HG03571 (cell line): ENCODE data around the gene ABCC10.
"Not testable (repeated sequence)": the region's sequence is repeated elsewhere in the genome, so short reads cannot be mapped to it uniquely, and the experiment has no call there.

ENCODE experiments used
- ATAC-seq: cut with Tn5 transposase; IDR thresholded peaks from one replicate; pipeline ENCODE4 v1.9.1; 2021; ENCODE audit not compliant: unreplicated experiment

Gene ABCC10

DNA sequence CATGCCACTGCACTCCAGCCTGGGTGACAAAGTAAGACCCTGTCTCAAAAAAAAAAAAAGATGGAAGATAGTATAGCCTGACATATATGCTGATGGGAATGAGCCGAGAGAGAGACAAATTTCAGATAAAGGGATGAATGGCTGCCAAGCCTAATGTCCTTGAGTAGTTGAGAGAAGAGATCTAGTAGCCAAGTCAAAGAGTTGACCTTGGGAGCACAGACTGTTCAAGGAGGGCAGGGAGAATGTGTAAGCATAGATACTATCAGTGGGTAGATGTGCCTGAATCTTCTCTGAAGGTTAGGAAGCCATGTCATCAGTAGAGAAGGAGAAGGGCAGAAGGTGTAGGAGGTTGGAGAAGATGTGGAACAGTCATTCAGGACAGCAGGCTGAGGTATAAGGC, 20.0 kb upstream of the ABCC10 start:
- ATAC-seq: no peak

DNA sequence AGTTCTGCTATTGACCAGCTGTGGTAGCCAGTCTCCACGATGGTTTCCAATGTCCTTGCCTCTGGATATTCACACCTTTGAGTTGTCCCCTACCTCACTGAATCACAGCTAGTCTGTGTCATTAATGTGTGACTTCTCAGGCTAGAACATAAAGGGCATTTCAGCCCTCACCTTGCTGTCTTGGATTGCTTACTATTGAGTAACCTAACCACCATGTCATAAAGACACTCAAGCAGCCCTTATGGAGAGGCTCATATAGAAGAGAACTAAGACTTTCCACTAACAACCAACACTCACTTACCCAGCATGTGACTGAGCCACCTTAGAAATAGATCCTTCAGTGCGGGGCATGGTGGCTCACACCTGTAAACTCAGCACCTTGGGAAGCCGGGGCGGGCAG, 19.1 kb upstream of the ABCC10 start:
- no peak for ATAC-seq

DNA sequence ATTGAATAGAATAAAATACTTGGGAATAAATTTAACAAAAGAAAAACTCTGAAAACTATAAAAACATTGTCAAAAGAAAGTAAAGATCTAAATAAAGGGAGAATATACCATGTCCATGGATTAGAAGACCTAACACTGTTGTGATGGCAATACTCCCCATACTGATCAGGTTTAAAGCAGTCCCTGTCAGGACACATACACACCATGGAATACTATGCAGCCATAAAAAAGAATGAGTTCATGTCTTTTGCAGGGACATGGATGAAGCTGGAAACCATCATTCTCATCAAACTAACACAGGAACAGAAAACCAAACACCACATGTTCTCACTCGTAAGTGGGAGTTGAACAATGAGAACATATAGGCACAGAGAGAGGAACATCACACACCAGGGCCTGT, 16.6 kb upstream of the ABCC10 start:
- not testable (repeated sequence) for ATAC-seq

- ATAC-seq: no peak
Measured at GRCh38 chr6:43412541-43412940, 14.8 kb upstream of the ABCC10 start.

DNA sequence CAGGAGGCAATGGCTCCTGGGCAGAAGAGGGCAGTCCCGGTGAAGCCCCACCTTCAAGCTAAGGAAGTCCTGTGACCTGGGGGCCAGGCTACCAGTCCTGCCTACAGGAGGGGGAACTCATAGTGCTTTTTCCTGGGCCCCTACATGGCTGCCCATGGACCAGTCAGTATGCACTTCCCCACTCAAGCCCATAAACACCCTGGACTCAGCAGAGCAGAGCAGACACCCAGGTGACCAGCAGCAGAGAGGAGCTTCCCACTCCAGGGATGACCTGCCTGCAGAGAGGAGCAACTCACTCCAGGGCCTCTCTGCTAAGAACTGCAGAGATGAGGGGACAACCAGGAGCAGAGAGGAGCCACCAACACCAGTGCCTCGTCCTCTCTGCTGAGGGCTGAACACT, 14.3 kb upstream of the ABCC10 start:
- ATAC-seq: no peak

DNA sequence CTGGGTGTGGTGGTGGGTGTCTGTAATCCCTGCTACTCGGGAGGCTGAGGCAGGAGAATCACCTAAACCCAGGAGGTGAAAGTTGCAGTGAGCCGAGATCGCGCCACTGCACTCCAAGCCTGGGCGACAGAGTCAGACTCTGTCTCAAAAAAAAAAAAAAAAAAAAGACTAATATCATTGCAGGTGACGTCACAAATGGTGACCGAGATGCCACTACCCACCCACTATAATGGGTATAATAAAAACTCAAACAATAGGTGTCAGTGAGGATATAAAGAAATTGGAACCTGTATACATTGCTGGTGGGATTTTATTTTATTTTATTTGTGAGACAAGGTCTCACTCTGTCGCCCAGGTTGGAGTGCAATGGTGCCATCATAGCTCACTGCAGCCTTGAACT, 12.1 kb upstream of the ABCC10 start:
- not testable (repeated sequence) for ATAC-seq

- no peak for ATAC-seq
Measured at GRCh38 chr6:43416935-43417334, 10.4 kb upstream of the ABCC10 start.

DNA sequence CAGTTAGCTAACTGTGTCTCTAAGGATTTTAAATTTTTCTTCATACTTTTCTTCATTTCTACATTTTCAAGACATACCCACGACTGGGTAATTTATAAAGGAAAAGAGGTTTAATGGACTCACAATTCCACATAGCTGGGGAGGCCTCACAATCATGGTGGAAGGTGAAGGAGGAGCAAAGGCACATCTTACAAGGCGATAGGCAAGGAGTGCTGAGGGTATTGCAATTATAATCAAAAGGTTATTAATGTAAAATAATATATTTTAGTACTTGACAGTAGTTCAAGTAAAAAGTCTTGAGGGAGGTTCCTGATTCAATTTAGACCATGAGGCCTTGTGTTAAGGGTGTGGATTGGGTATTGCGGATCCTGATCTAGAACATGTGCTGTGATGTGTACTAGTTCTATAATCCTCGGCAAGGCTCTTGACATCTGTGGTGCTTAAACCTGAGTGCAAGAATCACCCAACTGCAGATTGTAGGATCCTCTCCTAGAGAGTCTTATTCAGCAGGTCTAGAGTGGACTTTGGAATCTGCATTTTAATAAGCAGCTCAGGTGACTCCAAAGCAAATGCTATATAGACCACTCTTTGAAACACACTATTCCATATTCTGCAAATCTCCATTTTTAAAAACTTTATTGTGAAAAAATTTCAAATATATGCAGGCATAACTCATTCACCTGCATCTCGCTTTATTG, 7.2 kb upstream of the ABCC10 start:
- ATAC-seq: no peak

GRCh38 chr6:43421831-43422230, 5.5 kb upstream of the ABCC10 start:
- ATAC-seq: no peak

DNA sequence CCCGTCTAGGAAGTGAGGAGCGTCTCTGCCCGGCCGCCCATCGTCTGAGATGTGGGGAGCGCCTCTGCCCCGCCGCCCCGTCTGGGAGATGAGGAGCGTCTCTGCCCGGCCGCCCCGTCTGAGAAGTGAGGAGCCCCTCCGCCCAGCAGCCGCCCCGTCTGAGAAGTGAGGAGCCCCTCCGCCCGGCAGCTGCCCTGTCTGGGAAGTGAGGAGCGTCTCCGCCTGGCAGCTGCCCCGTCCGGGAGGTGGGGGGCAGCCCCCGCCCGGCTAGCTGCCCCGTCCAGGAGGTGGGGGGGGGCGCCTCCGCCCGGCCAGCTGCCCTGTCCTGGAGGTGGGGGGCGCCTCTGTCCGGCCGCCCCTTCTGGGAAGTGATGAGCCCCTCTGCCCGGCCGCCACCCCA, 2.3 kb upstream of the ABCC10 start:
- not testable (repeated sequence) for ATAC-seq

DNA sequence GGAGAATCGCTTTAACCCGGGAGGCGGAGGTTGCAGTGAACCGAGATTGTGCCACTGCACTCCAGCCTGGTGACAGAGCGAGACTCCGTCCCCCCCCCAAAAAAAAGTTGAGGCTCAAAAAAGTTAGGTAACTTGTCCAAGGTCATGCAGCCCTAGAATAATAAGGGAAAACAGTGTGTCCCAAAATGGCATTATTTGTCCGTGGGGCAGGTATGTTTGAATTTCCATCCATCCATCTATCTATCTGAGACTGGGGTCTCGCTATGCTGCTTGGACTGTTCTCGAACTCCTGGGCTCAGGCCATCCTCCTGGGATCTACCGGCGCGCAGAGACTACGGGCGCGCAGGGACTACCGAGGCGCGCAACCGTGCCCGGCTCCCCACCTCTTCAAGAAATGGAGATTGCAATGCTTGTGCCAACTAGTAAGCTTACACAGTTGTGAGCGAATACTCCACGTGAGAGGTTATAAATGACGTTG, 374 bp upstream of the ABCC10 start:
- ATAC-seq: no peak

DNA sequence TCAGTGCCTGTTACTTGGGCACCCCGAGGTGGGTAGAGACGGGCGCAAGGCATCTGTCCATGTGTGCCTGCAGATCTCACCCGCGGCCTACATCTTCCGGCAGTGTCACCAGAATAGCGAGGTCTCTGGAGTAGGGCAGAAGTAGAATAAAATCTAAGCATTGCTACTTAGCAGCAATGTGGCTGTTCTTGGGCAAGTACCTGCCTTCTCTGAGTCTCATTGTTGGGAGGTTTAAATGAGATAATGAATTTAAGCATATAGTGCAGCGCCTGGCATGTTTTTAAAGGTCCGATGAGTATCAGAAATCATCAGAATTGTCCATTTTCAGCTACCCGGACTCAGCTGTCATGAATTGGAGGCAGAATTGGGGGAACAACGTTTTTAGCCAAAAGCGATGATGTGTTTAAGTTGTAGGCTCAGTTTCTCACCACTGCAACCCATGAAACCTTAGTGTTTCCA, 800 bp downstream of the ABCC10 start:
- ATAC-seq: no peak

GRCh38 chr6:43428874-43429273, 1.5 kb downstream of the ABCC10 start:
- ATAC-seq: no peak

- ATAC-seq: no peak
Measured at GRCh38 chr6:43432009-43432945, 4.9 kb downstream of the ABCC10 start.

DNA sequence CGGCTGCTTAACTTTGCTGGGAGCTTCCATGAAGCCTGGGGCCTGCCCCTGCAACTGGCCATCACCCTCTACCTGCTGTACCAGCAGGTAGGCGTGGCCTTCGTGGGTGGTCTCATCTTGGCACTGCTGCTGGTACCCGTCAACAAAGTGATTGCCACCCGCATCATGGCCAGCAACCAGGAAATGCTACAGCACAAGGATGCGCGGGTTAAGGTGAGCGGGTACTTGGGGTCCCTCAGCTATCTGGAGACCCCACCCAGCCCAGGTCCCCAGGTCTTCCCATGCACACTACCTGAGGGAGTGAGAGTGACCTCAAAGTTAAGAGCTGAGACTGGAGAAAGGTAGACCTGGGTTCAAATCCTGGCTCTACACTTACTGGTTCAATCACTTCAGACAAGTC, 5.8 kb downstream of the ABCC10 start:
- ATAC-seq: no peak

DNA sequence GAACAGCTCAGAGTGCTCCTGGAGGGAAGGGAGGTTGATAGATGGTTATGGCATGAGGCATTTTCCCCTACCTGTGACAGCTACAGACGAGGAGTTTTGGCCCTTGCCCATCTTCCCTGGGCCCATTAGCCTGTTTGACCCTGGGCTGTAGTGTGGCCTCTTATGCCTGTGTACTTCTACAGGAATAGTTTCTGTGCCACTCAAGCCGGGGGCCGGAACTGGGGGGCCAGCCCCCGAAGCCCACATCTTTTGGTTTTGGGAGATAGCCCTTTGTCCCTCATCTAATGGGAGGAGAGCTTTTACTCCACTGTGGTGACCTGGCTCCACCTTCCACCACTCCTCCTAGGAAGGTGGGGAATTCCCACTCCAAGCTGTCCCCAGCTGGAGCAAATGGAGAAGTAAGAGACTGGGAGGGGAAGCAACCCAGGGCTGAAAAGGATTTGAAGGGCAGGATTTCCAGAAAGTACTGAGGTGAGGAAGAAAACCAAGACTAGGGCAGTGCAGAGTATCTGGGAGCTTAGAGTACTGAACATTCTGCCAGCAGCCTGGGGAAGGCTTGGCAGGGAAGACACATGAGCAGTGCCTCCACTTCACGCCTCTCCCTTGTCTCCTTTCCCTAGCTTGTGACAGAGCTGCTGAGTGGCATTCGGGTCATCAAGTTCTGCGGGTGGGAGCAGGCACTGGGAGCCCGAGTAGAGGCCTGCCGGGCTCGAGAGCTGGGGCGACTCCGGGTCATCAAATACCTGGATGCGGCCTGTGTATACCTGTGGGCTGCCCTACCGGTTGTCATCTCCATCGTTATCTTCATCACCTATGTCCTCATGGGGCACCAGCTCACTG, 6.9 kb downstream of the ABCC10 start:
- ATAC-seq: no peak

- ATAC-seq: no peak
Measured at GRCh38 chr6:43434943-43435342, 7.6 kb downstream of the ABCC10 start.

DNA sequence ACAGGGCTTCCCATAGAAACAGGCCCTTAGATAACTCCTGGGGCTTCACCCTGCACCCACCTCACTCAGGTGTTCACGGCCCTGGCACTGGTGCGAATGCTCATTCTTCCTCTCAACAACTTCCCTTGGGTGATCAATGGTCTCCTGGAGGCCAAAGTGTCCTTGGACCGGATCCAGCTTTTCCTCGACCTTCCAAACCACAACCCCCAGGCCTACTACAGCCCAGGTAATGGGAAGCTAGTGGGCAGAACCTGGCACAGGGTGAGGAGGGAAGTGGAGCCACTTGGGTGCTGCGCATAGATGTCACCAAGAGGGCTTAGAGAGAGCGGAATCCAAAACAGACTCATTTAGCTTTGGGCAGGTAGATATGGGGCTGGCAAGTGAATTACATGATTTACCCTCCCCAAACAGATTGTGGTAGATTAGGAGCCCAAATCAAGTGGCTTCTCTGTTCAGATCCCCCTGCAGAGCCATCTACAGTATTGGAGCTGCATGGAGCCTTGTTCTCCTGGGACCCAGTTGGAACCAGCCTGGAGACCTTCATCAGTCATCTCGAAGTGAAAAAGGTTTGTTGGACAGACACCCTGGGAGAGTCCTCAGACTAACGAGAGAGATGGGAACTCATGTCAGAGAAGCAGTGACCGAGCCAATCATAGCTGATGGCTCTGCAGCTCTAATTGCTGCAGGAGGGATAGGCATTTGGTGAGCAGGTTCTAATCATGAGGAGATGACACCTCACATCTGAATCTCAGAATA, 8.5 kb downstream of the ABCC10 start:
- no peak for ATAC-seq

GRCh38 chr6:43436577-43437282, 9.4 kb downstream of the ABCC10 start:
- ATAC-seq: no peak

DNA sequence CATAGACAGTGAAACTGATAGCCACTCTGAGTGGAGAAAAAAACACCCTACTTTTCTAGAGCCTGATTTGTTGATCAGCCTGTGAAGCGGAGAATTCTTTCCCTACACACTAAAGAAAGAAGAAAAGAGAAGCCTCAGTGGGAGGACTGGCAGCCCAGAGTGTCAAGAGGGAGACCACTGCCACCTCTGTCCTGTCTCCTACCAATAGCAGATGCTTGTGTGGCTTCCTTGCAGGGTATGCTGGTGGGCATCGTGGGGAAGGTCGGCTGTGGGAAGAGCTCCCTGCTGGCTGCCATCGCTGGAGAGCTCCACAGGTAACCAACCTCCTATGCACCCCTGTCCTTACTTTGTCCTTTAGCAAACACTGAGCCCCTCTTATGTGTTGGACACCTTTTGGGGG, 10.4 kb downstream of the ABCC10 start:
- ATAC-seq: no peak
